Lower leg skin (tissue), 3 donors: ENCODE results near the gene PGA3.
"Not testable (repeated sequence)": the region's sequence is repeated elsewhere in the genome, so short reads cannot be mapped to it uniquely, and the experiment has no call there.

ENCODE experiments used
- CTCF ChIP-seq, 3 donors: fragments of 450-650 bp; IDR thresholded peaks; one replicate each; pipeline ENCODE4 v1.5.1; 2016; ENCODE audit warnings: antibody characterized with exemption in 3 of 3, mild to moderate bottlenecking in 3 of 3, moderate library complexity in 2 of 3
- POLR2A ChIP-seq, 2 donors: fragments of 450-650 bp; IDR thresholded peaks; one replicate each; pipeline ENCODE4 v1.6.1; 2016 to 2017; ENCODE audit warnings: antibody characterized with exemption in 2 of 2, mild to moderate bottlenecking in 1 of 2, moderate library complexity in 1 of 2

- TF ChIP-seq CTCF, POLR2A (IDR thresholded peaks at IDR 0.05): not testable (repeated sequence)
Measured at GRCh38 chr11:61165785-61166184, 37.5 kb upstream of the PGA3 start.
